Duodenal mucosa (tissue), 2 donors: ENCODE data around the gene WDFY1.

Experiments
- H3K27ac ChIP-seq: one replicate; pipeline ENCODE4 v1.7.0; 2013; ENCODE audit warnings: low read depth, low read length
- H3K27me3 ChIP-seq, 2 donors: one replicate each; pipeline ENCODE4 v1.7.0; 2013; ENCODE audit warnings: low read length in 2 of 2, control low read depth in 1 of 2; ENCODE audit not compliant: insufficient read depth in 2 of 2, control insufficient read depth in 1 of 2
- H3K36me3 ChIP-seq, 2 donors: one replicate each; pipeline ENCODE4 v1.7.0; 2013; ENCODE audit warnings: low read length in 2 of 2, control low read depth in 1 of 2; ENCODE audit not compliant: insufficient read depth in 2 of 2, control insufficient read depth in 1 of 2
- H3K4me1 ChIP-seq, 2 donors: one replicate each; pipeline ENCODE4 v1.7.0; 2013; ENCODE audit warnings: low read length in 2 of 2, control low read depth in 1 of 2; ENCODE audit not compliant: insufficient read depth in 2 of 2, control insufficient read depth in 1 of 2
- H3K4me3 ChIP-seq, 2 donors: one replicate each; pipeline ENCODE4 v1.7.0; 2013; ENCODE audit warnings: low read length in 2 of 2, low read depth in 1 of 2
- H3K9ac ChIP-seq, 2 donors: one replicate each; pipeline ENCODE4 v1.7.0; 2013; ENCODE audit warnings: low read length in 2 of 2, low read depth in 1 of 2
- H3K9me3 ChIP-seq, 2 donors: one replicate each; pipeline ENCODE4 v1.7.0; 2013; ENCODE audit warnings: low read length in 2 of 2, control low read depth in 1 of 2; ENCODE audit not compliant: control insufficient read depth in 1 of 2

The WDFY1 gene

GRCh38 chr2:223959688-223960087 is 14.6 kb upstream of the WDFY1 start:
- H3K9me3 ChIP-seq: no peaks in the 10 kb centered on the region
- no peaks in the 10 kb centered on the region for H3K27me3 ChIP-seq
- peaks cover 27 to 41% of the 10 kb centered on the region in 2 donors for H3K4me1 ChIP-seq
- no peak overlapping the region for H3K27ac ChIP-seq
- peaks cover 5 to 23% of the 10 kb centered on the region in 2 donors for H3K36me3 ChIP-seq
- H3K9ac ChIP-seq: no peak overlapping the region
- no peak overlapping the region for H3K4me3 ChIP-seq

- Histone ChIP-seq H3K9me3 (no peaks in the 10 kb centered on the region), H3K9ac (peak within 1 kb of the TSS; percentile 84 to 92), H3K4me3 (peak within 1 kb of the TSS; percentile 89 to 92), H3K4me1 (peaks cover 27 to 42% of the 10 kb centered on the region in 2 donors), H3K27me3 (no peaks in the 10 kb centered on the region), H3K36me3 (peaks cover 5 to 15% of the 10 kb centered on the region in 2 donors), H3K27ac (peak within 1 kb of the TSS; percentile 57)
These were observed 12.1 kb upstream of the WDFY1 start, which contains the start of gene MRPL44 for GRCh38 chr2:223957092-223957851. Gene MRPL44 (plus strand): TSS chr2:223957463. CDS start chr2:223957473, 10 bp downstream.

- Histone ChIP-seq H3K9ac (no peak overlapping the region), H3K27me3 (no peaks in the 10 kb centered on the region), H3K9me3 (no peaks in the 10 kb centered on the region), H3K27ac (no peak overlapping the region), H3K36me3 (peaks cover 5 to 10% of the 10 kb centered on the region in 2 donors), H3K4me1 (peaks cover 27 to 45% of the 10 kb centered on the region in 2 donors), H3K4me3 (no peak overlapping the region)
These were observed 11.2 kb upstream of the WDFY1 start for GRCh38 chr2:223956300-223956699.

- H3K27ac ChIP-seq: no peak overlapping the region
- no peaks in the 10 kb centered on the region for H3K27me3 ChIP-seq
- H3K9ac ChIP-seq: no peak overlapping the region
- H3K4me3 ChIP-seq: no peak overlapping the region
- H3K9me3 ChIP-seq: no peaks in the 10 kb centered on the region
- H3K36me3 ChIP-seq: no peaks in the 10 kb centered on the region
- peaks cover 14 to 33% of the 10 kb centered on the region in 2 donors for H3K4me1 ChIP-seq
These were observed 9.3 kb upstream of the WDFY1 start for GRCh38 chr2:223954401-223954800.

GRCh38 chr2:223952280-223952968 is 7.3 kb upstream of the WDFY1 start:
- Histone ChIP-seq H3K36me3 (no peaks in the 10 kb centered on the region), H3K27me3 (no peaks in the 10 kb centered on the region), H3K9ac (no peak overlapping the region), H3K27ac (no peak overlapping the region), H3K4me1 (peaks cover 0 to 20% of the 10 kb centered on the region in 2 donors), H3K4me3 (no peak overlapping the region), H3K9me3 (no peaks in the 10 kb centered on the region)

GRCh38 chr2:223950448-223951347 is 5.6 kb upstream of the WDFY1 start:
- Histone ChIP-seq H3K4me1 (peaks cover 3 to 15% of the 10 kb centered on the region in 2 donors), H3K27me3 (no peaks in the 10 kb centered on the region), H3K27ac (no peak overlapping the region), H3K4me3 (no peak overlapping the region), H3K36me3 (no peaks in the 10 kb centered on the region), H3K9me3 (no peaks in the 10 kb centered on the region), H3K9ac (no peak overlapping the region)

- H3K36me3 ChIP-seq: no peaks in the 10 kb centered on the region
- no peak overlapping the region for H3K9ac ChIP-seq
- no peak overlapping the region for H3K4me3 ChIP-seq
- peaks cover 7 to 19% of the 10 kb centered on the region in 2 donors for H3K4me1 ChIP-seq
- H3K27ac ChIP-seq: no peak overlapping the region
- no peaks in the 10 kb centered on the region for H3K27me3 ChIP-seq
- H3K9me3 ChIP-seq: no peaks in the 10 kb centered on the region
These were observed 4.2 kb upstream of the WDFY1 start for GRCh38 chr2:223949241-223949840.

GRCh38 chr2:223947711-223948205 is 2.6 kb upstream of the WDFY1 start:
- Histone ChIP-seq H3K9me3 (no peaks in the 10 kb centered on the region), H3K27me3 (no peaks in the 10 kb centered on the region), H3K9ac (no peak overlapping the region), H3K36me3 (no peaks in the 10 kb centered on the region), H3K27ac (no peak overlapping the region), H3K4me1 (peaks cover 19 to 25% of the 10 kb centered on the region in 2 donors), H3K4me3 (no peak overlapping the region)

GRCh38 chr2:223945755-223946154 is 620 bp upstream of the WDFY1 start:
- H3K4me1 ChIP-seq: peaks cover 17 to 19% of the 10 kb centered on the region in 2 donors
- H3K9ac ChIP-seq: peak overlapping the region in 1 of 2 donors; percentile 4
- no peaks in the 10 kb centered on the region for H3K36me3 ChIP-seq
- H3K27me3 ChIP-seq: no peaks in the 10 kb centered on the region
- H3K9me3 ChIP-seq: no peaks in the 10 kb centered on the region
- H3K27ac ChIP-seq: no peak overlapping the region
- peak overlapping the region; percentile 94 to 96 for H3K4me3 ChIP-seq
